IPS-11a (cell line): ENCODE results near the gene RRP8.
A peak's percentile ranks its signal among the peaks of the same experiment; 100 is the strongest.

Source experiments
- H3K4me3 ChIP-seq: one replicate; pipeline ENCODE4 v1.5.1; 2013; ENCODE audit warnings: low read depth, low read length, control low read depth

The RRP8 gene

GRCh38 chr11:6604790-6605189 is 1.4 kb upstream of the RRP8 start:
- peak overlapping the region; percentile 78 for H3K4me3 ChIP-seq

GRCh38 chr11:6604081-6604626 is 738 bp upstream of the RRP8 start:
- peak overlapping the region; percentile 78 for H3K4me3 ChIP-seq

- peak overlapping the region; percentile 78 for H3K4me3 ChIP-seq
These were observed 1.1 kb downstream of the RRP8 start for GRCh38 chr11:6602096-6602940.

GRCh38 chr11:6601041-6601461 is 2.4 kb downstream of the RRP8 start:
- H3K4me3 ChIP-seq: no peak overlapping the region

GRCh38 chr11:6599881-6600390 is 3.5 kb downstream of the RRP8 start:
- no peak overlapping the region for H3K4me3 ChIP-seq

GRCh38 chr11:6599449-6599848 is 4.0 kb downstream of the RRP8 start:
- H3K4me3 ChIP-seq: no peak overlapping the region

GRCh38 chr11:6598555-6598954 is 4.9 kb downstream of the RRP8 start:
- H3K4me3 ChIP-seq: no peak overlapping the region

- H3K4me3 ChIP-seq: no peak overlapping the region
These were observed 7.1 kb downstream of the RRP8 start for GRCh38 chr11:6596239-6596877.

GRCh38 chr11:6594142-6594768 is 9.2 kb downstream of the RRP8 start:
- no peak overlapping the region for H3K4me3 ChIP-seq

GRCh38 chr11:6588018-6588417 is 15.4 kb downstream of the RRP8 start:
- H3K4me3 ChIP-seq: no peak overlapping the region

- no peak overlapping the region for H3K4me3 ChIP-seq
These were observed 16.0 kb downstream of the RRP8 start for GRCh38 chr11:6587360-6587953.

- no peak overlapping the region for H3K4me3 ChIP-seq
These were observed 16.7 kb downstream of the RRP8 start for GRCh38 chr11:6586434-6587359.

- no peak overlapping the region for H3K4me3 ChIP-seq
These were observed 18.9 kb downstream of the RRP8 start for GRCh38 chr11:6584528-6584927.

GRCh38 chr11:6583584-6583983 is 19.8 kb downstream of the RRP8 start:
- H3K4me3 ChIP-seq: no peak overlapping the region

GRCh38 chr11:6579681-6580080 is 23.7 kb downstream of the RRP8 start:
- no peak overlapping the region for H3K4me3 ChIP-seq

- H3K4me3 ChIP-seq: no peak overlapping the region
These were observed 25.3 kb downstream of the RRP8 start for GRCh38 chr11:6578134-6578533.

- H3K4me3 ChIP-seq: no peak overlapping the region
These were observed 26.7 kb downstream of the RRP8 start for GRCh38 chr11:6576471-6577373.

GRCh38 chr11:6574816-6575715 is 28.4 kb downstream of the RRP8 start:
- no peak overlapping the region for H3K4me3 ChIP-seq
